AG04449 (cell line): ENCODE measurements around the gene ESRP2.

Source experiments
- CTCF ChIA-PET: fragments of 350-600 bp; formaldehyde crosslinking; extraction: SDS; loops from one replicate; lab custom pipeline; 2021; ENCODE audit warnings: antibody characterized with exemption; lab: Yijun Ruan, JAX
- POLR2A ChIA-PET: fragments of 400-600, 350-600 bp; formaldehyde crosslinking; extraction: SDS; loops from one replicate; lab custom pipeline; 2020; ENCODE audit warnings: antibody characterized with exemption, inconsistent platforms; lab: Yijun Ruan, JAX
- DNase-seq: peaks from one replicate; pipeline ENCODE4 v3.0.0-alpha.2; 2010; ENCODE audit warnings: low read depth, low spot score
- H3K4me3 ChIP-seq: 2 replicates; pipeline ENCODE4 v1.5.1; 2011; ENCODE audit warnings: low read depth, mild to moderate bottlenecking, control low read depth, low read length
- CTCF ChIP-seq: IDR thresholded peaks from one replicate; pipeline ENCODE4 v1.5.1; 2011; ENCODE audit warnings: mild to moderate bottlenecking, moderate library complexity, low read length, control low read depth, inconsistent platforms; ENCODE audit not compliant: insufficient read depth; ENCODE audit errors: missing control alignments

ESRP2 gene

GRCh38 chr16:68251832-68252231, 15.9 kb upstream of the ESRP2 start:
- ChIA-PET POLR2A (interaction anchor here (0.9 kb wide), 1 partner anchor 12 kb away, joined by 3 read pairs; no protein-coding TSS in a partner anchor), CTCF (interaction anchor here (0.8 to 6.0 kb wide), 4 partner anchors 10 to 76 kb away, joined by 3 to 70 read pairs (median 6); partner anchors contain the start of gene SLC7A6)
- no peak for DNase-seq
- TF ChIP-seq CTCF, result no peak
- H3K4me3 ChIP-seq, result no peak overlapping the region

GRCh38 chr16:68250951-68251350, 15.0 kb upstream of the ESRP2 start:
- no peak overlapping the region for H3K4me3 ChIP-seq
- CTCF ChIA-PET, result interaction anchor here (0.8 to 6.0 kb wide), 2 partner anchors 11 to 76 kb away, joined by 3 to 70 read pairs; partner anchors contain the start of gene SLC7A6
- no peak for DNase-seq
- no peak for TF ChIP-seq CTCF
- POLR2A ChIA-PET, result interaction anchor here (1.5 kb wide), 1 partner anchor 13 kb away, joined by 3 read pairs; the partner anchor contains the start of gene SLC7A6

- POLR2A ChIA-PET, result no interaction called here
Observed at GRCh38 chr16:68249371-68249770, 13.4 kb upstream of the ESRP2 start.

GRCh38 chr16:68247932-68248331, 12.0 kb upstream of the ESRP2 start:
- no peak for DNase-seq
- CTCF ChIA-PET, result interaction anchor here (1.0 to 2.3 kb wide), 3 partner anchors 10 to 81 kb away, joined by 4 to 34 read pairs (median 4); partner anchors contain the start of gene SLC7A6
- no peak for TF ChIP-seq CTCF
- no peak overlapping the region for H3K4me3 ChIP-seq
- POLR2A ChIA-PET, result interaction anchor here (1.1 kb wide), 1 partner anchor 16 kb away, joined by 3 read pairs; the partner anchor contains the start of gene SLC7A6

More at GRCh38 chr16:68249371-68249770, 13.4 kb upstream of the ESRP2 start:
- no peak for TF ChIP-seq CTCF
- no peak overlapping the region for H3K4me3 ChIP-seq
- CTCF ChIA-PET, result interaction anchor here (0.8 to 2.3 kb wide), 4 partner anchors 8 to 80 kb away, joined by 3 to 34 read pairs (median 3); partner anchors contain the start of gene SLC7A6
- DNase-seq, result no peak

GRCh38 chr16:68247400-68247799, 11.5 kb upstream of the ESRP2 start:
- TF ChIP-seq CTCF, result no peak
- H3K4me3 ChIP-seq, result no peak overlapping the region
- ChIA-PET CTCF (interaction anchor here (1.0 to 4.3 kb wide), 4 partner anchors 10 to 81 kb away, joined by 4 to 62 read pairs (median 23); partner anchors contain the start of gene SLC7A6), POLR2A (interaction anchor here (1.1 kb wide), 1 partner anchor 17 kb away, joined by 3 read pairs; the partner anchor contains the start of gene SLC7A6)
- no peak for DNase-seq

- no peak overlapping the region; the same call in 1 of the 2 replicates for H3K4me3 ChIP-seq
- DNase-seq, result no peak
- POLR2A ChIA-PET, result interaction anchor here (3.3 kb wide), 1 partner anchor 18 kb away, joined by 17 read pairs; the partner anchor contains the start of gene SLC7A6
- TF ChIP-seq CTCF, result no peak
- CTCF ChIA-PET, result interaction anchor here (1.2 to 7.2 kb wide), 4 partner anchors 11 to 109 kb away, joined by 4 to 67 read pairs (median 37); partner anchors contain the start of gene SLC7A6
Observed at GRCh38 chr16:68246666-68247065, 10.7 kb upstream of the ESRP2 start.
